ENCODE measurements around the gene LRP10. TPM values are rescaled to one million over a fixed set of nuclear protein-coding genes. Genes with fewer than 3 reads are reported as not detected.
A peak's percentile ranks its signal among the peaks of the same experiment; 100 is the strongest.
"Not testable (repeated sequence)": the region's sequence is repeated elsewhere in the genome, so short reads cannot be mapped to it uniquely, and the experiment has no call there.

The LRP10 gene
- polyA plus RNA-seq (ENCODE audit: insufficient read length in 4 of 4) = 10 to 100 TPM; 69.4 to 93.8 (median 78.1) TPM

DNA sequence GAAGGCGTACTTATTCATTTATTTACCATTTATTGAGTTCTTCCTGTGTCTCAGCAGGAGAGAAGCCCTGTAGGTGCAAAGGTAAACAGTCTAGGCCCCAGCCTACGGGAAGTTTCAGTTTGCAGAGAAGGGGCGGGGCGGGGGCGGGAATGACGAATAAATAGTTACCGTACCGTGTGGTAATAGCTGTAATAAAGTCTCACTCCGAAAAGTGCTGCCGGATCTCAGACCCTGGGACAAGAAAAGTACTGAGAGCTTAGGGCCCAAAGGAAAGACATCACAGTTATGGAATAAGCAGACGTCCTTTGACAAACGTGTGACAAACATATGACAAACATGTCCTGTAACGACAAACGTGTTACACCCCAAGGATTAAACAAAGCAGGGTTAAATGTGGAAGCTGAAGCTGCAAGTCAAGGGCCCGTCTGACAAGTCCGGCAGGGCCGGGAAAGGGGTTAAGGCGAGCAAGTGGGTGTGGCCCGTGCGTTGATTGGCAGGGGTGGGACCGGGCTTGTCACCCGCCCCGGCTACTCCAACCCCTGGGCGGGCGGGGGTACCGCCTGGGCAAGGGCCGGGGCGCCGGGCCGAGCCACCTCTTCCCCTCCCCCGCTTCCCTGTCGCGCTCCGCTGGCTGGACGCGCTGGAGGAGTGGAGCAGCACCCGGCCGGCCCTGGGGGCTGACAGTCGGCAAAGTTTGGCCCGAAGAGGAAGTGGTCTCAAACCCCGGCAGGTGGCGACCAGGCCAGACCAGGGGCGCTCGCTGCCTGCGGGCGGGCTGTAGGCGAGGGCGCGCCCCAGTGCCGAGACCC is at the start of gene LRP10:
Gene LRP10, plus strand, starts transcription at position 517 of the 809 bp plus-strand sequence. CDS start 564 bp downstream, outside the sequence.
- DNase-seq (ENCODE audit: low read depth in 4 of 4, low spot score in 3 of 4) = peak in 3 of 4 donors; percentile 82 to 87 (median 83)

DNA sequence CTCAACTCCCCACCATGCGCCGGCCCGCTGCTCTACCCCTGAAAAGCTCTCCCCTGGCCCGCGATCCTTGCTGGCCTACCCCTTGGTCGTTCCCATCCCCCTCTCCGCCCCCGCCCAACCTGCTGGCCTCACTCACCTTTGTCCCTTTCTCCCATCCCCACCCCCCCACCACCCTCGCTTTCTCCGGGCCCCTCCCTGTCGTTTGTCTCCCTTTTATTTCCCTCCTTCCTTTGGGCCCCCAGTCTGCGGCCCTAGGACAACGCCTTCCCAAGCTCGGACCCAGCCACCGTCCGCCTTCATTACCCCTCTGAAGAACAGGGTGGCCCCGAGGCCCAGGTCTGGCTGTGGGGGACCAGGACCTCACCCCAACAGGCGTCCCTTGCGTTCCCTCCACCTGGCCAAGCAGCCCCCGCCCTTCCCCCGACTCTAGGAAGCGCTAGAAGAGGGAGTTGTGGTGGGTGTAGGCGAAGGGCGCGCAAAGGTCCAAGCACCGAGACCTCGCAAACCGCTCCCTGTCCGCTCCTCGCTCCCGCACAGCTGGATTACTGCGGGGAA is 49.4 kb upstream of the LRP10 start:
- no peak for DNase-seq (ENCODE audit: low read depth in 4 of 4, low spot score in 3 of 4)

GRCh38 chr14:22822571-22823098 is 48.9 kb upstream of the LRP10 start:
- peak in 2 of 4 donors; percentile 71 to 78 for DNase-seq (ENCODE audit: low read depth in 4 of 4, low spot score in 3 of 4)

DNA sequence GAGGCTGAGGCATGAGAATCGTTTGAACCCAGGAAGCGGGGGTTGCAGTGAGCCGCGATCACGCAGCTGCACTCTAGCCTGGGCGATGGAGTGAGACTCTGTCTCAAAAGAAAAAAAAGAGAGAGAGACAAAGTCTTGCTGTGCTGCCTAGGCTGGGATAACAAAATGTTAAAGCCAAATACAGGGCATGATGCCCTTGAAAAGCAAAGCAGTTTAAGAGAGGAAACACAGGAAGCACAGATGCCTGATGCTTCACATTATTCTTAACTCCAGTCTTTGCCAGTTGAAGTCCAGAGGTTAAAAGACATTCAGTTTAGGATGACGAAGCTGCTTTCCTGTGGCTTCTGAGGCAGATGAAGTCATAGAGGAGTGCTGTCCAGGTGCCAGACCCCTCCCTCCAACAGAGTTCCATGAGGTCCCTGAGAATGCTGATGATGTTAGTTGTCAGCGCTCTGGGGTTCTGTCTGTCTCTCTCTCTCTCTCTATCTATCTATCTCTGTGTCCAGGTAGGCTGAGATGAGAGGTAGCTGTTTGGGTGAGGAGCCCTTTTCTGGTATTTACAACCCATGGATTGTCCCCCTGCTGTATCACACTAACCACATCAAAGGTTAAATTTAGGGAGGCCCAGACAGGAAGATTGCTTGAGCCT is 46.7 kb upstream of the LRP10 start:
- no peak for DNase-seq (ENCODE audit: low read depth in 4 of 4, low spot score in 3 of 4)

GRCh38 chr14:22829076-22829660 is 42.4 kb upstream of the LRP10 start:
- DNase-seq (ENCODE audit: low read depth in 4 of 4, low spot score in 3 of 4) = not testable (repeated sequence)

DNA sequence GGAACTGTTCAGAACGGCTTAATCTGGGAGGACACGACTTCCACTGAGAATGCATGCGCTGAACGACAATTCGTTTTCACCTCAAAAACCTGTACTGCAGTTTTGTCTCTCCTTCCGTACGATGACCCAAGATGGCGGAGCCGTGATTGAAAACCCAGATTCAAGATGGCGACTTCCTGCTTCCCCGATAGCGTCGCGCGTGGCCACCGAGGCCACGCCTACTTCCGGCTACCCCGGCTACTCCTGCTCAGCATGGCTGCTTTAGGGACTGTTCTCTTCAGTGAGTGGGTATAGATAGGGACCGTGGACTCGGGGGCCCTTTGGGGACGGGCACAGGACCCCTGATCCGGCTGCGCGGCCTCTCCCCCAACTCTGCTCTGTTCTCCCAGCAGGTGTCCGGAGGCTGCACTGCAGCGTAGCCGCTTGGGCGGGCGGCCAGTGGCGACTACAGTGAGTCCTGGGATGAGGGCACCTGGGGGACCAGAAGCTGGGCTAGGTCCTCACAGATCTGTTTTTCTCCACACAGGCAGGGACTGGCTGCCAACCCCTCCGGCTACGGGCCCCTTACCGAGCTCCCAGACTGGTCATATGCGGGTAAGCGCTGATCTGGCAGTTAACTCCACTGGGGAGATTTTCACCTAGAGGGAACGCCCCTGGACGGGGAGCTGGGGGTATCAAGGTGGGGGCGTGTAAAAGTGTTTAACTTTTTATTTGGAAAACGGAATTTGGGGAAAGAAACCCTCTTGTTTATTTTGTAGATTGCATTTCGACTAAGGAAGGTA is 41.7 kb upstream of the LRP10 start, which contains the start of gene MRPL52:
Gene MRPL52, plus strand, starts transcription at position 227 of the 782 bp plus-strand sequence. Its CDS starts 26 bp downstream, at position 253.
- peak in 2 of 4 donors; percentile 85 to 87 for DNase-seq (ENCODE audit: low read depth in 4 of 4, low spot score in 3 of 4)

DNA sequence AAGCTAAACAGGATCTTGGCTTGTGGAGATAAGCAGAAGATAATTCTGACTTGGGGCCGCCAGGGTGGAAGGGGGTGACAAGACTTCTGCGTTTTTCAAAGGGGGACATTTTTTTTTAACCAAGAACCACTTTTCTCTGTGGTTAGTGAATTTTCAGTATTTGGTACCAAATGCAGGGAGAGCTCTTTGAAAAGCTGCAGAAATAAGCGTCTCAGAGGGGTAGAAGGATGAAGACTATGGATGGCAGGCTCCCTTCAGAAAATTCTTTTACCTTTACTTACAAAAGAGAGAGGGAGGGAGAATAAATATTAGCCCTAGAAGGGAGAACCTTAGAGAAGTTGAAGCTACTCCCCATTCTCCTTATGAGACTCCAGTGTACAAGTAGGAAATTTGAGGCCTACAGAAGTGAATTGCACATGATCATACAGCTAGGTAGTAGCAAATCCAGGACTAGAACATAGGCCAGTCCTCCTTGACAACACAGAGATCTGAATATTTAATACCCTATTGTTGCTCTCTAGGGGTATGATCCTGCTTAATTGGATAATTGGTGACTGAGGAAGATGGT is 41.0 kb upstream of the LRP10 start:
- DNase-seq (ENCODE audit: low read depth in 4 of 4, low spot score in 3 of 4) = no peak

GRCh38 chr14:22835505-22835904 is 36.0 kb upstream of the LRP10 start:
- no peak for DNase-seq (ENCODE audit: low read depth in 4 of 4, low spot score in 3 of 4)

- peak in 2 of 4 donors; percentile 77 to 84 for DNase-seq (ENCODE audit: low read depth in 4 of 4, low spot score in 3 of 4)
Observed at GRCh38 chr14:22836301-22837113, 35.0 kb upstream of the LRP10 start, which contains the start of gene MMP14. Gene MMP14, plus strand, starts transcription at chr14:22836585. Its CDS starts 233 bp downstream, at chr14:22836818.

- DNase-seq (ENCODE audit: low read depth in 4 of 4, low spot score in 3 of 4) = no peak
Observed at GRCh38 chr14:22837114-22837749, 34.3 kb upstream of the LRP10 start.

GRCh38 chr14:22837750-22838538 is 33.6 kb upstream of the LRP10 start:
- DNase-seq (ENCODE audit: low read depth in 4 of 4, low spot score in 3 of 4) = no peak

DNA sequence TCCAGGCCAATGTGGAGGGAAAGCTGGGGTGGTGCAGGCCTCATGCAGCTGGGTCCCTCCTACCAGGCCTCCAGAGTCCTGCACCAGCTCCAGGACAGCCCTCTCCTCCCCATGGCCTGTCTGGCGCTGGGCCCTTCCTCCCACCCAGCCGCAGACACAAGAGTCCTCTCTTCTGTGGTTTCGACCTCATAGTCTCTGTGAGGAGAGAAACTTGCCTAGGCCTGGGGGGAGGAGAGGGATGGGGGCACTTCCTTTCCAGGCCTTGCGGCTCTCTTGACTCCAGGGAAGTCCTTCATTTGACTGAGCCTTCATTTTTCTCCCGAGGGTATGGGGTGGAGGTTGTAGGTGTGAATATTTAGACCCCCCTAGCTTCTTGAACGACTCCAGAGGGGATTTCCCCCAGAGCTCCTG is 32.9 kb upstream of the LRP10 start:
- DNase-seq (ENCODE audit: low read depth in 4 of 4, low spot score in 3 of 4) = no peak

DNA sequence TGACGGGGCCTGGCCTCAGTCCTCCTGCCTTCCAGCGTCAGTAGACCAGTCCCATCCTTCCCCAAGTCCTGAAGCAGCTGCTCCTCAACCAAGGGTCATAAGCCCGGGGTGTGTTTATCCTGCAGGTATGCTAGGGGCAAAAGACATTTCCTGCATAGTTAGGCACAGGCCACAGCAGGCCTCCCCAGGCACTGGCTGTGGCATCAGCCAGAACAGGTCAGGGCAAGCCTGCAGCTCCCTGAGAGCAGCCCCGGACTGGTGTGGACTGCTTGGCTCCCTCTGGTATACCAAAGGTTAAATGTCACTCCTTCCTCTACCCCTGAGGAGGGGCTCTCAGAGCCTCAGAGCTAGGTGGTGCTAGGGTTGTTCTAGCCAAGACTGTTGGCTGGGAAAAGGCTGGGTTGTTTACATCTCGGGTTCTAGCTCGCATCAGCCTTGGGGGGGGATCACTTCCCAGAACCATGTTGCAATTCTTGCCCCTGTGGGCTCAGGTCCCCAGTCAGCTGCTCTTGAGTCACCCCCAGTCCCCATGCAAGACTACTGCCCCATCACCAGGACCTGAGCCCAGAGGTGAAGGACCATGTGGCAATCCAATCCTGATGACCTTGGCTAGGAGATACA is 32.3 kb upstream of the LRP10 start:
- no peak for DNase-seq (ENCODE audit: low read depth in 4 of 4, low spot score in 3 of 4)

- no peak for DNase-seq (ENCODE audit: low read depth in 4 of 4, low spot score in 3 of 4)
Observed at GRCh38 chr14:22841311-22841710, 30.2 kb upstream of the LRP10 start.

- DNase-seq (ENCODE audit: low read depth in 4 of 4, low spot score in 3 of 4) = no peak
Observed at GRCh38 chr14:22841769-22842168, 29.8 kb upstream of the LRP10 start.

DNA sequence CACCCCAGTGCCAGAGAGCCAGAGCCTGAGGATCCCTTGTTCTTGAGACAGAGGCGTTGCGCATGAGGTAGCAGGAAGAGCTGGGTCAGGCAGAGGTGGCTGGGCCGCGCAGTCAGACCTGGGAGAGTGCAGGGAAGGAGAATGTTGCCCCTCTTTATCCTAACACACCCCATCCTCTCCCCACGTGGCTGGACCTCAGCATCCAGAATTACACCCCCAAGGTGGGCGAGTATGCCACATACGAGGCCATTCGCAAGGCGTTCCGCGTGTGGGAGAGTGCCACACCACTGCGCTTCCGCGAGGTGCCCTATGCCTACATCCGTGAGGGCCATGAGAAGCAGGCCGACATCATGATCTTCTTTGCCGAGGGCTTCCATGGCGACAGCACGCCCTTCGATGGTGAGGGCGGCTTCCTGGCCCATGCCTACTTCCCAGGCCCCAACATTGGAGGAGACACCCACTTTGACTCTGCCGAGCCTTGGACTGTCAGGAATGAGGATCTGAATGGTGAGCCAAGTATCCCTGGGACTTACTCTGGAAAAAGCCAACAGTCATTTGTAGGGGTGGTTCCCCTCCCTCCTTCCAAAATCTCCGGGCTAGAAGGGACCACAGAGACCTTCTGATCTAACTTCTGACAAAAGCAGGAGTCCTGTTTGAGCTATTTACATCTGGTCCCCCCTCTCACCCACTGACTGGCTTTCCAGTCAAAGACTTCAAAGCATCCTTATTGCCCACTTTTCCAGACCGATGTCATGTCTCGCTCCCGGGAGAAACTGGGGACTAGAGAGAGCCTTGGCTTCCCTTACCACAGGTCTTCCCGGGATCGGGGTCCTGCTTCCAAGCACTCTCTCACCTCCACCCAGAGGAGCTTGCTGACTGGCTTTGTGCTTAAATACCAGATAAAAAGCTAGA is 29.1 kb upstream of the LRP10 start:
- DNase-seq (ENCODE audit: low read depth in 4 of 4, low spot score in 3 of 4) = no peak

Data from left renal pelvis (tissue), 4 donors.